Naive thymus-derived CD4-positive, alpha-beta T cell (primary cell): ENCODE results near the gene ACVRL1. TPM values are rescaled to one million over a fixed set of nuclear protein-coding genes. Genes with fewer than 3 reads are reported as not detected.
"Not testable (repeated sequence)": the region's sequence is repeated elsewhere in the genome, so short reads cannot be mapped to it uniquely, and the experiment has no call there.

Experiments
- ATAC-seq: fragments of 150-1000 bp; cut with Tn5 transposase; 2 replicates; pipeline ENCODE4 v1.10.0; 2021; ENCODE audit warnings: mild to moderate bottlenecking, moderate library complexity
- CTCF ChIA-PET: fragments of 350-600 bp; sonication (Branson Sonifier 250); formaldehyde crosslinking; loops from one replicate; lab custom pipeline; 2021; ENCODE audit warnings: antibody characterized with exemption; lab: Charles Lee
- POLR2A ChIA-PET: fragments of 350-600 bp; sonication (Branson Sonifier 250); formaldehyde crosslinking; loops from one replicate; lab custom pipeline; 2021; ENCODE audit warnings: antibody characterized with exemption, inconsistent platforms; lab: Charles Lee
- DNase-seq, 9 donors: peaks; one replicate each; pipeline versions ENCODE4 v3.0.0 to v3.0.0-alpha.2; 2020 to 2022; ENCODE audit warnings: mixed read lengths in 1 of 9
- H3K27ac ChIP-seq: one replicate; pipeline ENCODE4 v1.7.0; 2013; ENCODE audit warnings: mild to moderate bottlenecking, low read depth, low read length, moderate library complexity
- H3K27me3 ChIP-seq, 2 donors: one replicate each; pipeline ENCODE4 v1.7.0; 2013; ENCODE audit warnings: low read length in 2 of 2, mild to moderate bottlenecking in 2 of 2, moderate library complexity in 2 of 2; ENCODE audit not compliant: control insufficient read depth in 2 of 2, insufficient read depth in 2 of 2
- H3K36me3 ChIP-seq, 3 experiments: 1 replicate in 2 of 3; 2 replicates in 1 of 3; pipeline ENCODE4 v1.7.0; 2013; ENCODE audit warnings: low read length in 3 of 3, mild to moderate bottlenecking in 3 of 3, moderate library complexity in 1 of 3; ENCODE audit not compliant: insufficient read depth in 3 of 3, control insufficient read depth in 2 of 3
- H3K4me1 ChIP-seq, 2 donors: one replicate each; pipeline ENCODE4 v1.7.0; 2013; ENCODE audit warnings: low read length in 2 of 2, mild to moderate bottlenecking in 2 of 2, moderate library complexity in 1 of 2; ENCODE audit not compliant: control insufficient read depth in 2 of 2, insufficient read depth in 2 of 2
- H3K4me3 ChIP-seq: 2 replicates; pipeline ENCODE4 v1.7.0; 2013; ENCODE audit warnings: mild to moderate bottlenecking, low read length
- H3K9me3 ChIP-seq, 3 experiments: 1 replicate in 2 of 3; 2 replicates in 1 of 3; pipeline ENCODE4 v1.7.0; 2013; ENCODE audit warnings: low read length in 3 of 3; ENCODE audit not compliant: control insufficient read depth in 2 of 3
- H3K27ac Mint-ChIP-seq, 9 donors: one replicate each; pipeline ENCODE4 v1.8.0; 2020 to 2022; ENCODE audit warnings: mixed read lengths in 9 of 9, mild to moderate bottlenecking in 8 of 9, moderate library complexity in 5 of 9, inconsistent platforms in 2 of 9
- H3K27me3 Mint-ChIP-seq, 5 donors: one replicate each; pipeline ENCODE4 v1.8.0; 2021 to 2022; ENCODE audit warnings: mixed read lengths in 5 of 5, mild to moderate bottlenecking in 1 of 5
- H3K36me3 Mint-ChIP-seq, 5 donors: one replicate each; pipeline ENCODE4 v1.8.0; 2020 to 2022; ENCODE audit warnings: mixed read lengths in 5 of 5, mild to moderate bottlenecking in 3 of 5, inconsistent platforms in 1 of 5
- H3K4me1 Mint-ChIP-seq, 7 donors: one replicate each; pipeline ENCODE4 v1.8.0; 2020 to 2022; ENCODE audit warnings: mixed read lengths in 7 of 7, mild to moderate bottlenecking in 3 of 7, inconsistent platforms in 1 of 7
- H3K4me3 Mint-ChIP-seq, 10 donors: one replicate each; pipeline ENCODE4 v1.8.0; 2020 to 2022; ENCODE audit warnings: mild to moderate bottlenecking in 10 of 10, mixed read lengths in 10 of 10, moderate library complexity in 6 of 10, inconsistent platforms in 2 of 10
- H3K9me3 Mint-ChIP-seq, 11 donors: one replicate each; pipeline ENCODE4 v1.8.0; 2020 to 2022; ENCODE audit warnings: mixed read lengths in 11 of 11, mild to moderate bottlenecking in 4 of 11, inconsistent platforms in 1 of 11, moderate library complexity in 1 of 11
- intact Hi-C, 2 donors: fragments of 100-400 bp; cut with micrococcal nuclease; formaldehyde crosslinking; loops; one replicate each; pipeline ENCODE4 v1.15.1; 2023
- polyA plus RNA-seq, 2 donors: library from polyadenylated mRNA; unstranded; fragments of 300-500 nt; fragmentation: Illumina TruSeq; gene quantifications; one replicate each; pipeline ENCODE4 v1.2.3, GENCODE V29; 2021
- total RNA-seq, 6 experiments: library from RNA in 5 of 6; stranded (reverse) in 5 of 6; gene quantifications; 1 replicate in 5 of 6; 2 replicates in 1 of 6; pipeline ENCODE4 v1.2.3 and lab custom pipeline; 2021 to 2026

Gene ACVRL1
- total and polyA plus RNA-seq, 7 experiments from 2014 or later = 0.64 to 0.70 TPM; not detected in 5

- H3K27me3 ChIP-seq = no peaks in the 10 kb centered on the region
- Mint-ChIP-seq H3K36me3 (peaks cover 0 to 6% (median 0%) of the 10 kb centered on the region in 5 donors), H3K27ac (peak overlapping the region in 7 of 9 donors; percentile 8 to 94 (median 29)), H3K9me3 (peaks cover 0 to 4% (median 0%) of the 10 kb centered on the region in 11 donors), H3K27me3 (peaks cover 0 to 4% (median 0%) of the 10 kb centered on the region in 5 donors), H3K4me3 (no peak overlapping the region), H3K4me1 (peaks cover 12 to 22% (median 16%) of the 10 kb centered on the region in 7 donors)
- peaks cover 0 to 5% of the 10 kb centered on the region in 2 donors for H3K4me1 ChIP-seq
- intact Hi-C loops = no loop called here
- DNase-seq = no peak
- no peaks in the 10 kb centered on the region for H3K36me3 ChIP-seq
- CTCF ChIA-PET = interaction anchor here (1.4 kb wide), 1 partner anchor 9 kb away, joined by 4 read pairs; no protein-coding TSS in a partner anchor
- H3K27ac ChIP-seq = no peak overlapping the region
- POLR2A ChIA-PET = no interaction called here
- no peak overlapping the region for H3K4me3 ChIP-seq
- ATAC-seq = no peak
- no peaks in the 10 kb centered on the region for H3K9me3 ChIP-seq
Observed at GRCh38 chr12:51883998-51884675, 23.2 kb upstream of the ACVRL1 start.

- peaks cover 0 to 5% of the 10 kb centered on the region in 2 donors for H3K4me1 ChIP-seq
Observed at GRCh38 chr12:51884676-51885229, 22.6 kb upstream of the ACVRL1 start.

DNA sequence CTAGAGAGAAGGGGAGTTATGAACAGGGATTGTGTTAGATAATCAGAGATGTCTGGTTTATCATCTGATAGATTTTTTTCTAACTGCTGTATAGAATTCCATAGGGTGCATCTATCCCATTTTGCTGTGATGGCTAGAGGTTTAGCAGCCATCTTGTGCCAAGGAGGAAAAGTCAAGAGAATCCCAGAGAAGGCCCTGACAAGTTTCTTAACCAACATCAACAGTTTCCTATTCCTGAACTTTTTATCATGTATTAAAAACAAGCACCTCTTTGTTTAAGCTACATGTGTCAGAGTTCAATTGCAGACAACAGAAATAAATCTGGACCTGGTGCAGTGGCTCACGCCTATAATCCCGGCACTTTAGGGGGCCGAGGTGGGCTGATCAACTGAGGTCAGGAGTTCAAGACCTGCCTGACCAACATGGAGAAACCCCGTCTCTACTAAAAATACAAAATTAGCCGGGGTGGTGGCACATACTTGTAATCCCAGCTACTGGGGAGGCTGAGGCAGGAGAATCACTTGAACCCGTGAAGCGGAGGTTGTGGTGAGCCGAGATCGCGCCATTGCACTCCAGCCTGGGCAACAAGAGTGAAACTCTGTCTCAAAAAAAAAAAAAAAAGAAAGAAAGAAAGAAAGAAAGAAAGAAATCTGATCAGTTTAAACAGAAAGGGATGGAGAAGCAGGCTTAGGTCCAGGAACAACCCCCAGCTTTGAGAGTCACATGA lies 21.8 kb upstream of the ACVRL1 start:
- Mint-ChIP-seq H3K27ac (peak overlapping the region; percentile 86 to 97 (median 95)), H3K4me3 (peak overlapping the region in 9 of 10 donors; percentile 54 to 77 (median 62))
- H3K4me3 ChIP-seq = peak overlapping the region; percentile 25

More at GRCh38 chr12:51884676-51885229, 22.6 kb upstream of the ACVRL1 start:
- ATAC-seq = no peak
- Histone ChIP-seq H3K4me3 (no peak overlapping the region), H3K27me3 (no peaks in the 10 kb centered on the region), H3K9me3 (no peaks in the 10 kb centered on the region), H3K27ac (no peak overlapping the region), H3K36me3 (no peaks in the 10 kb centered on the region)
- Mint-ChIP-seq H3K9me3 (peaks cover 0 to 4% (median 0%) of the 10 kb centered on the region in 11 donors), H3K36me3 (peaks cover 0 to 6% (median 0%) of the 10 kb centered on the region in 5 donors), H3K4me3 (peak overlapping the region in 1 of 10 donors; percentile 36), H3K27ac (peak overlapping the region in 8 of 9 donors; percentile 39 to 97 (median 91)), H3K27me3 (peaks cover 0 to 2% (median 0%) of the 10 kb centered on the region in 5 donors), H3K4me1 (peaks cover 12 to 22% (median 16%) of the 10 kb centered on the region in 7 donors)
- ChIA-PET CTCF (interaction anchor here (1.4 kb wide), 1 partner anchor 10 kb away, joined by 4 read pairs; no protein-coding TSS in a partner anchor), POLR2A (interaction anchor here (1.4 kb wide), 1 partner anchor 20 kb away, joined by 3 read pairs; no protein-coding TSS in a partner anchor)
- intact Hi-C loops = no loop called here
- no peak for DNase-seq

GRCh38 chr12:51886021-51886710 lies 21.1 kb upstream of the ACVRL1 start:
- Mint-ChIP-seq H3K4me3 (peak overlapping the region; percentile 8 to 77 (median 62)), H3K36me3 (peaks cover 0 to 6% (median 0%) of the 10 kb centered on the region in 5 donors), H3K4me1 (peaks cover 12 to 22% (median 16%) of the 10 kb centered on the region in 7 donors), H3K27me3 (peaks cover 0 to 2% (median 0%) of the 10 kb centered on the region in 5 donors), H3K27ac (peak overlapping the region; percentile 86 to 97 (median 95)), H3K9me3 (peaks cover 0 to 4% (median 0%) of the 10 kb centered on the region in 11 donors)
- ATAC-seq = peak; percentile 95
- Histone ChIP-seq H3K4me3 (peak overlapping the region; percentile 25), H3K27me3 (no peaks in the 10 kb centered on the region), H3K9me3 (no peaks in the 10 kb centered on the region), H3K36me3 (no peaks in the 10 kb centered on the region), H3K27ac (peak overlapping the region; percentile 1), H3K4me1 (peaks cover 0 to 5% of the 10 kb centered on the region in 2 donors)
- intact Hi-C loops = loop anchor here in 1 of 2 donors (1.0 kb wide), 1 partner anchor 120 kb away; the partner anchor contains the start of gene TAMALIN
- DNase-seq = peak in 8 of 9 donors; percentile 27 to 71 (median 64)
- CTCF ChIA-PET = interaction anchor here (0.8 to 1.6 kb wide), 7 partner anchors 9 to 107 kb away, joined by 3 to 12 read pairs (median 3); no protein-coding TSS in a partner anchor
- POLR2A ChIA-PET = interaction anchor here (0.6 to 1.9 kb wide), 4 partner anchors 19 to 946 kb away, joined by 3 to 12 read pairs (median 3); no protein-coding TSS in a partner anchor

More for the DNA sequence above, 21.8 kb upstream of the ACVRL1 start:
- DNase-seq, H3K27me3 Mint-ChIP-seq, H3K36me3 ChIP-seq, H3K27me3 ChIP-seq, H3K4me1 ChIP-seq, H3K9me3 ChIP-seq, H3K36me3 Mint-ChIP-seq, ATAC-seq, H3K9me3 Mint-ChIP-seq: not testable (repeated sequence)
- ChIA-PET POLR2A (interaction anchor here (0.6 to 1.9 kb wide), 3 partner anchors 19 to 65 kb away, joined by 3 to 12 read pairs (median 3); no protein-coding TSS in a partner anchor), CTCF (interaction anchor here (0.8 to 1.6 kb wide), 6 partner anchors 8 to 108 kb away, joined by 3 to 12 read pairs (median 3); no protein-coding TSS in a partner anchor)
- peak overlapping the region; percentile 1 for H3K27ac ChIP-seq
- intact Hi-C loops = loop anchor here in 1 of 2 donors (1.0 kb wide), 1 partner anchor 121 kb away; the partner anchor contains the start of gene TAMALIN
- peaks cover 12 to 22% (median 16%) of the 10 kb centered on the region in 7 donors for H3K4me1 Mint-ChIP-seq

DNA sequence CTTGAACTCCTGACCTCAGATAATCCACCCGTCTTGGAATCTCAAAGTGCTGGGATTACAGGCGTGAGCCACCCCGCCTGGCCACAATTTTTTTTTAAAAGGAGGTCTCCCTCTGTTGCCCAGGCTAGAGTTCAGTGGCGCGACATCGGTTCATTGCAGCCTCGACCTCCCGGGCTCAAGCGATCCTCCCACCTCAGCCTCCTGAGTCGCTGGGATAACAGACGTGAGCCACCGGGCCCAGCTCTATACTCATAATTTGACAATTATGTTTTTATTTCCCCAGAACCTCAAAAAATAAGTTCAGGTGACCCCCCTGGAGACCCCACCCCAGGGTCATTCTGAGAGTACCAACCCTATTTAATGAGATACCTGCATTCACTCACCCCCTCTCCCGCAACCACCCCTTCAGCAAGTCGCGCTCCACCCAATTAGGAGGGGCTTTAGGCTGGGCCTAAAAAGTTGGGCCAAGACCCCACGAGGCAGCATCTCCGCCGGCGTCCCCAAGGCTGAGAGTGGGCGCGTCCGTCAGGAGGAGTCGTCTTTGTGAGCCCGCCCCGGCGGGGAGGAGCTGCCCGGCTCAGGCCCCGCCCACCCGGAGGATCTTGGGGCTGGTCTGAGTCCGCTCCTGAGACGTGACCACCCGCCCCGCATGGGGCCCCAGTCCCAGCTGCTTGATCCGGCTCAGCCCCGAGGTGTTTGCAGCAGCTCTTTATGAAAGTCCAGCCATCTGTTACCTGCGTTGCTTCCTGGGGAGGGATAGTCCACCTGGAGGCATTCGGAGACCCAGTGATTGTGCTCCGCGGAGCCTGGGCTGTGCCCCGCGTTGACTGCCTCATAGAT lies 19.6 kb upstream of the ACVRL1 start, which contains the start of gene ANKRD33:
Gene ANKRD33 (plus strand): TSS at position 628 of the 840 bp plus-strand sequence. CDS start 84 bp downstream, at position 712.
- intact Hi-C loops = no loop called here
- CTCF ChIA-PET = interaction anchor here (1.1 kb wide), 1 partner anchor 18 kb away, joined by 4 read pairs; no protein-coding TSS in a partner anchor
- H3K27me3 Mint-ChIP-seq = peaks cover 0 to 1% (median 0%) of the 10 kb centered on the region in 5 donors

More for the DNA sequence above, 19.6 kb upstream of the ACVRL1 start, which contains the start of gene ANKRD33:
- no peak for DNase-seq
- peaks cover 12 to 22% (median 16%) of the 10 kb centered on the region in 7 donors for H3K4me1 Mint-ChIP-seq
- H3K9me3 ChIP-seq = no peaks in the 10 kb centered on the region
- H3K36me3 ChIP-seq = no peaks in the 10 kb centered on the region
- H3K4me3 ChIP-seq = no peak within 1 kb of the TSS
- H3K27ac ChIP-seq = no peak within 1 kb of the TSS
- peaks cover 0 to 5% of the 10 kb centered on the region in 2 donors for H3K4me1 ChIP-seq
- no peak for ATAC-seq
- H3K9me3 Mint-ChIP-seq = peaks cover 0 to 4% (median 0%) of the 10 kb centered on the region in 11 donors
- H3K4me3 Mint-ChIP-seq = peak within 1 kb of the TSS in 1 of 10 donors; percentile 4
- H3K27me3 ChIP-seq = peaks cover 0 to 3% of the 10 kb centered on the region in 2 donors
- peak within 1 kb of the TSS in 8 of 9 donors; percentile 10 to 97 (median 50) for H3K27ac Mint-ChIP-seq
- peaks cover 0 to 6% (median 0%) of the 10 kb centered on the region in 5 donors for H3K36me3 Mint-ChIP-seq
- POLR2A ChIA-PET = interaction anchor here (1.9 kb wide), 1 partner anchor 67 kb away, joined by 12 read pairs; no protein-coding TSS in a partner anchor
